Endothelial cell of umbilical vein (primary cell): ENCODE results near the gene SP1. TPM values are rescaled to one million over a fixed set of nuclear protein-coding genes. Genes with fewer than 3 reads are reported as not detected.

Source experiments
- BruUV-seq: library from RNA; stranded (reverse); fragments of 400-500 nt; replicated peaks from 2 replicates; lab custom pipeline; 2021; lab: Mats Ljungman, UMichigan
- CTCF ChIA-PET: fragments of 300-600, 350-600 bp; sonication (Branson Sonifier 250); formaldehyde crosslinking; loops from one replicate; lab custom pipeline; 2021; ENCODE audit warnings: antibody characterized with exemption, inconsistent platforms; lab: Charles Lee
- POLR2A ChIA-PET: fragments of 300-600, 350-600 bp; sonication (Branson Sonifier 250); formaldehyde crosslinking; loops from one replicate; lab custom pipeline; 2021; ENCODE audit warnings: antibody characterized with exemption, inconsistent platforms; lab: Charles Lee
- DNase-seq: peaks from one replicate; pipeline ENCODE4 v3.0.0-alpha.2; 2011; ENCODE audit warnings: low read depth, low spot score
- FAIRE-seq: peaks from 2 replicates; lab custom pipeline; 2011; peaks lifted over from hg19 to GRCh38; lab: Jason Lieb, UNC
- H2AFZ ChIP-seq: 2 replicates; pipeline ENCODE4 v1.6.0; 2012; ENCODE audit warnings: low read depth, low read length, control low read depth, inconsistent platforms
- H3K27ac ChIP-seq: 2 replicates; pipeline ENCODE4 v1.5.1; 2011; ENCODE audit warnings: low read depth, mild to moderate bottlenecking, control low read depth, low read length, moderate library complexity; ENCODE audit not compliant: insufficient read depth
- H3K27me3 ChIP-seq, 2 experiments: 2 replicates each; pipeline versions ENCODE4 v1.6.0 to v1.6.1; 2011; ENCODE audit warnings: low read length in 2 of 2, mixed read lengths in 1 of 2; ENCODE audit not compliant: control insufficient read depth in 2 of 2, insufficient read depth in 2 of 2
- H3K36me3 ChIP-seq, 2 experiments: 2 replicates in 1 of 2; 3 replicates in 1 of 2; pipeline ENCODE4 v1.5.1; 2011; ENCODE audit warnings: low read length in 2 of 2, mild to moderate bottlenecking in 1 of 2, moderate library complexity in 1 of 2; ENCODE audit not compliant: control insufficient read depth in 2 of 2, insufficient read depth in 2 of 2; ENCODE audit errors: extremely low read depth in 1 of 2
- H3K4me1 ChIP-seq: 3 replicates; pipeline ENCODE4 v1.5.1; 2011; ENCODE audit warnings: mild to moderate bottlenecking, low read length; ENCODE audit not compliant: control insufficient read depth, insufficient read depth; ENCODE audit errors: extremely low read depth
- H3K4me2 ChIP-seq: 2 replicates; pipeline ENCODE4 v1.6.1; 2011; ENCODE audit warnings: low read length, control low read depth, mixed read lengths; ENCODE audit not compliant: insufficient read depth
- H3K4me3 ChIP-seq, 3 experiments: fragments of 200-600 bp in 1 of 3; sonication (generic), shearing (Covaris generic) in 1 of 3; replicated peaks in 1 of 3; 2 replicates each; pipeline ENCODE4 v1.5.1; 2011 to 2016; ENCODE audit warnings: control low read depth in 3 of 3, low read length in 3 of 3, mild to moderate bottlenecking in 2 of 3, inconsistent platforms in 1 of 3, low read depth in 1 of 3, moderate library complexity in 1 of 3; ENCODE audit not compliant: insufficient read depth in 1 of 3
- H3K79me2 ChIP-seq: 2 replicates; pipeline ENCODE4 v1.6.0; 2012; ENCODE audit warnings: low read length, inconsistent platforms; ENCODE audit not compliant: control insufficient read depth, insufficient read depth
- H3K9ac ChIP-seq: replicated peaks from 2 replicates; pipeline ENCODE3; 2011; ENCODE audit warnings: low read length, control low read depth; ENCODE audit not compliant: insufficient read depth; ENCODE audit errors: extremely low read depth
- H3K9me1 ChIP-seq: replicated peaks from 3 replicates; pipeline ENCODE4 v1.6.0; 2011; ENCODE audit warnings: mild to moderate bottlenecking, low read length; ENCODE audit not compliant: control insufficient read depth, insufficient read depth; ENCODE audit errors: extremely low read depth
- H3K9me3 ChIP-seq: replicated peaks from 2 replicates; pipeline ENCODE4 v1.5.1; 2012; ENCODE audit warnings: low read length, inconsistent platforms; ENCODE audit not compliant: control insufficient read depth, insufficient read depth
- H4K20me1 ChIP-seq: replicated peaks from 2 replicates; pipeline ENCODE3; 2011; ENCODE audit warnings: mild to moderate bottlenecking, low read length; ENCODE audit not compliant: control insufficient read depth, insufficient read depth; ENCODE audit errors: extremely low read depth
- CTCF ChIP-seq, 2 donors: IDR thresholded peaks; 1 replicate in 1 of 2; 2 replicates in 1 of 2; pipeline ENCODE4 v1.5.1; 2011; ENCODE audit warnings: low read length in 2 of 2, mild to moderate bottlenecking in 2 of 2, moderate library complexity in 2 of 2, control low read depth in 1 of 2, inconsistent platforms in 1 of 2, low read depth in 1 of 2; ENCODE audit not compliant: insufficient read depth in 1 of 2; ENCODE audit errors: extremely low read depth in 1 of 2
- EZH2 ChIP-seq: IDR thresholded peaks from 2 replicates; pipeline ENCODE4 v1.6.1; 2012; ENCODE audit warnings: borderline replicate concordance, low read depth, mild to moderate bottlenecking, moderate library complexity, low read length, inconsistent platforms; ENCODE audit not compliant: severe bottlenecking
- FOS ChIP-seq: IDR thresholded peaks from 2 replicates; pipeline ENCODE4 v1.6.1; 2011; ENCODE audit warnings: mild to moderate bottlenecking, low read length, moderate library complexity, borderline replicate concordance; ENCODE audit not compliant: insufficient read depth
- GATA2 ChIP-seq: IDR thresholded peaks from 2 replicates; pipeline ENCODE4 v1.7.0; 2011; ENCODE audit warnings: low read depth, mild to moderate bottlenecking, moderate library complexity, mixed read lengths, low read length; ENCODE audit not compliant: insufficient read length, insufficient read depth
- JUN ChIP-seq: IDR thresholded peaks from 2 replicates; pipeline ENCODE4 v1.6.1; 2011; ENCODE audit warnings: borderline replicate concordance, low read depth; ENCODE audit not compliant: insufficient read length, insufficient read depth
- MAX ChIP-seq: IDR thresholded peaks from 2 replicates; pipeline ENCODE4 v1.6.1; 2011; ENCODE audit not compliant: insufficient read depth, insufficient read length
- MYC ChIP-seq: IDR thresholded peaks from one replicate; pipeline ENCODE4 v1.6.1; 2011; ENCODE audit warnings: mild to moderate bottlenecking, low read depth, low read length
- POLR2A ChIP-seq: IDR thresholded peaks from 2 replicates; pipeline ENCODE4 v1.6.1; 2012; ENCODE audit warnings: low read depth, mild to moderate bottlenecking, control low read depth, low read length
- POLR2AphosphoS5 ChIP-seq: IDR thresholded peaks from 2 replicates; pipeline ENCODE4 v1.6.1; 2012; ENCODE audit warnings: low read depth, mild to moderate bottlenecking, control low read depth, low read length, moderate library complexity; ENCODE audit not compliant: insufficient read depth
- dilution Hi-C: fragments of 300-500 bp; cut with MboI; formaldehyde crosslinking; loops from one replicate; pipeline ENCODE4 v1.15.0; 2019; ENCODE audit warnings: low sequenced_read_pairs; ENCODE audit not compliant: extremely low pct_ligation_motif_present
- intact Hi-C: fragments of 100-400 bp; cut with micrococcal nuclease; formaldehyde crosslinking; loops from one replicate; pipeline ENCODE4 v1.10.0; 2022
- polyA plus RNA-seq, 4 experiments: library from polyadenylated mRNA; depleted of rRNA in 3 of 4; stranded (reverse) in 3 of 4; unstranded in 1 of 4; fragments of >200 nt; gene quantifications; 2 replicates each; pipeline versions ENCODE4 v1.2.1 to v1.2.3, GENCODE V29; 2011 to 2012; ENCODE audit warnings: missing spikeins in 1 of 4
- total RNA-seq: library from RNA; stranded (reverse); gene quantifications from 2 replicates; pipeline ENCODE4 v1.2.3, GENCODE V29; 2021

The SP1 gene
- total and polyA plus RNA-seq, 2 donors (not counting 3 experiments of a cell fraction or from before 2014, with no cell fraction given): 34.8 to 56.3 TPM

DNA sequence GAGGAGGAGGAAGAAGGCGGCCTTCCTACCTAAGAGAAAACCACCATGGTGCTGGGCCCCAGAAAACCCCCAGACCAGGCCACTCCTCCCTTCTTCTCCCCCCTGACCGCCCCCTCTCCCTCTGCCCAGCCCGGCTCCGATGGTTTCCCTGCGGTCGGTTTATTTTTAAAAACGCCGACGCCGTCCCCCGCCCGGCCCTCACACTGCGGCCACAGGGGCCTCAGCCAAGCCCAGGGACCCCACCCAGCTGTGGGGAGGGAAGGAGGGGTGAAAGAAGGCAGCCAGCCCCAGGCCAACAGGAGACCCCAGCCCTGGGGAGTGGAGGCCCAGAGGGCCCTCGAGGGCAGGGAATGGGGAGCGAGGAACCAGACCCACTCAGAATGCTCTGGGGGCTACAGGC is 47.2 kb upstream of the SP1 start:
- DNase-seq: no peak
- Histone ChIP-seq H2AFZ (no peak overlapping the region), H3K36me3 (no peaks in the 10 kb centered on the region), H3K4me2 (no peak overlapping the region), H3K27ac (no peak overlapping the region), H3K4me3 (no peak overlapping the region), H3K79me2 (no peaks in the 10 kb centered on the region), H3K9me1 (no peaks in the 10 kb centered on the region), H4K20me1 (no peaks in the 10 kb centered on the region), H3K4me1 (no peaks in the 10 kb centered on the region), H3K9ac (no peak overlapping the region), H3K27me3 (peaks cover 14 to 22% of the 10 kb centered on the region in 2 experiments), H3K9me3 (no peaks in the 10 kb centered on the region)
- POLR2A ChIA-PET: no interaction called here
- BruUV-seq: no TSS peak
- CTCF ChIA-PET: interaction anchor here (1.2 to 13.2 kb wide), 5 partner anchors 11 to 89 kb away, joined by 3 to 225 read pairs (median 6); partner anchors contain the start of gene AAAS
- dilution Hi-C loops (no loop called here), intact Hi-C loops (no loop called here)
- FAIRE-seq: no peak
- no peak for TF ChIP-seq CTCF (IDR thresholded peaks at IDR 0.05; ENCODE audit: extremely low read depth in 1 of 2, insufficient read depth in 1 of 2, low read depth in 1 of 2, low read length in 2 of 2)
- no peak for TF ChIP-seq MAX
- TF ChIP-seq POLR2A: no peak
- no peak for TF ChIP-seq GATA2
- no peak for TF ChIP-seq EZH2
- no peak for TF ChIP-seq FOS
- TF ChIP-seq MYC: no peak
- TF ChIP-seq JUN: no peak
- no peak for TF ChIP-seq POLR2AphosphoS5
